GM12873 (cell line): ENCODE results near the gene STRIT1.

Source experiments
- CTCF ChIP-seq: IDR thresholded peaks from 2 replicates; pipeline ENCODE4 v1.5.1; 2012; ENCODE audit warnings: low read depth, mild to moderate bottlenecking, moderate library complexity, low read length, control low read depth; ENCODE audit not compliant: insufficient read depth; ENCODE audit errors: missing control alignments

The STRIT1 gene

GRCh38 chr3:155286736-155287135 lies 6.7 kb downstream of the STRIT1 start:
- TF ChIP-seq CTCF, result no peak

- no peak for TF ChIP-seq CTCF
Observed at GRCh38 chr3:155285936-155286335, 7.5 kb downstream of the STRIT1 start.

GRCh38 chr3:155283092-155284056 lies 10.1 kb downstream of the STRIT1 start:
- no peak for TF ChIP-seq CTCF

- TF ChIP-seq CTCF, result no peak
Observed at GRCh38 chr3:155282385-155283091, 10.9 kb downstream of the STRIT1 start.

- TF ChIP-seq CTCF, result no peak
Observed at GRCh38 chr3:155281912-155282311, 11.6 kb downstream of the STRIT1 start.

GRCh38 chr3:155271343-155271613 lies 22.2 kb downstream of the STRIT1 start:
- TF ChIP-seq CTCF, result no peak
